Suprapubic skin (tissue), 4 donors: Measurements from ENCODE around the gene PLEKHG3.

Source experiments
- POLR2A ChIP-seq, 2 donors: fragments of 450-650 bp; IDR thresholded peaks; one replicate each; pipeline ENCODE4 v1.6.1; 2017; ENCODE audit warnings: antibody characterized with exemption in 2 of 2, mild to moderate bottlenecking in 2 of 2, moderate library complexity in 2 of 2
- POLR2AphosphoS5 ChIP-seq, 3 donors: sonication (generic); formaldehyde crosslinking; IDR thresholded peaks; one replicate each; pipeline ENCODE4 v1.6.1; 2017; ENCODE audit warnings: antibody characterized with exemption in 3 of 3
- TF ChIP-seq, protein P1 (sequence below), 2 donors: fragments of 200-600 bp in 1 of 2; fragments of 450-650 bp in 1 of 2; sonication (generic) in 1 of 2; IDR thresholded peaks; one replicate each; pipeline ENCODE4 v1.5.1; 2016 to 2019; ENCODE audit warnings: antibody characterized with exemption in 2 of 2, mild to moderate bottlenecking in 1 of 2, moderate library complexity in 1 of 2

DNA sequence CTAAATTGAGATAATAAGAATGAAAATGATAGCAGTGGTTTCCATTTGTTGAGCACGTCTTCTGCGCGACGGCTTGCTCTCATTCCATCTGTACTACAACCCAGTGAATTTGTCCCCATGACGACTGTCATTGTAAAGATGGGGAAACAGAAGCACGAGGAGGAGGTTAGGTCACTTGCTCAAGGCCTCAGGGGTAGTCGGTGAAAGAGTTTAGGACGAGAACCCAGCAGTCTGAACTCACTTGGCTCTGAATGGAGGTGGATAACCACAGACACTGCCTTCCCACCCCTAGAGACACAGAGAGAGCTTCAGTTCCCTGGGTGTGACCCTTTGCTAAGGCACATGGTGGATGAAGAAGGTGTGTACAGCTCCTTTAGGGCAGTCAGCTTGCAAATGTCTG, 30.9 kb upstream of the PLEKHG3 start:
- TF ChIP-seq, protein P1, sequence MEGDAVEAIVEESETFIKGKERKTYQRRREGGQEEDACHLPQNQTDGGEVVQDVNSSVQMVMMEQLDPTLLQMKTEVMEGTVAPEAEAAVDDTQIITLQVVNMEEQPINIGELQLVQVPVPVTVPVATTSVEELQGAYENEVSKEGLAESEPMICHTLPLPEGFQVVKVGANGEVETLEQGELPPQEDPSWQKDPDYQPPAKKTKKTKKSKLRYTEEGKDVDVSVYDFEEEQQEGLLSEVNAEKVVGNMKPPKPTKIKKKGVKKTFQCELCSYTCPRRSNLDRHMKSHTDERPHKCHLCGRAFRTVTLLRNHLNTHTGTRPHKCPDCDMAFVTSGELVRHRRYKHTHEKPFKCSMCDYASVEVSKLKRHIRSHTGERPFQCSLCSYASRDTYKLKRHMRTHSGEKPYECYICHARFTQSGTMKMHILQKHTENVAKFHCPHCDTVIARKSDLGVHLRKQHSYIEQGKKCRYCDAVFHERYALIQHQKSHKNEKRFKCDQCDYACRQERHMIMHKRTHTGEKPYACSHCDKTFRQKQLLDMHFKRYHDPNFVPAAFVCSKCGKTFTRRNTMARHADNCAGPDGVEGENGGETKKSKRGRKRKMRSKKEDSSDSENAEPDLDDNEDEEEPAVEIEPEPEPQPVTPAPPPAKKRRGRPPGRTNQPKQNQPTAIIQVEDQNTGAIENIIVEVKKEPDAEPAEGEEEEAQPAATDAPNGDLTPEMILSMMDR (IDR thresholded peaks at IDR 0.05): no peak
- no peak for TF ChIP-seq POLR2A (IDR thresholded peaks at IDR 0.05)
- TF ChIP-seq POLR2AphosphoS5 (IDR thresholded peaks at IDR 0.05): no peak
